SK-N-SH treated with all-trans-retinoic acid at 6 μM for 48 hours (cell line): Measurements from ENCODE around the gene ARSB.
A peak's percentile ranks its signal among the peaks of the same experiment; 100 is the strongest.

Experiments used
- ATAC-seq: fragments of 200-7000 bp; cut with Tn5 transposase; 3 replicates; pipeline ENCODE4 v1.9.1; 2020; ENCODE audit warnings: mild to moderate bottlenecking, moderate library complexity
- ARNTL ChIP-seq: fragments of 450-650 bp; formaldehyde crosslinking; IDR thresholded peaks from 2 replicates; pipeline ENCODE4 v1.5.0; 2020; ENCODE audit warnings: low read depth, mild to moderate bottlenecking, moderate library complexity, borderline replicate concordance
- BACH2 ChIP-seq: fragments of 250-450 bp; sonication (Bioruptor Pico); IDR thresholded peaks from 2 replicates; pipeline ENCODE4 v1.9.0; 2021; ENCODE audit warnings: mild to moderate bottlenecking, borderline replicate concordance
- CREB5 ChIP-seq: fragments of 250-450 bp; sonication (Bioruptor Pico); IDR thresholded peaks from 2 replicates; pipeline ENCODE4 v1.5.1; 2020; ENCODE audit warnings: low read depth, mild to moderate bottlenecking, moderate library complexity
- CSRNP3 ChIP-seq: fragments of 250-450 bp; sonication (Bioruptor Pico); IDR thresholded peaks from 2 replicates; pipeline ENCODE4 v1.5.1; 2021; ENCODE audit warnings: mild to moderate bottlenecking, moderate library complexity
- ESRRG ChIP-seq: fragments of 250-450 bp; sonication (Bioruptor Pico); IDR thresholded peaks from 2 replicates; pipeline ENCODE4 v1.6.1; 2021; ENCODE audit warnings: mild to moderate bottlenecking
- GLIS3 ChIP-seq: fragments of 250-450 bp; sonication (Bioruptor Pico); IDR thresholded peaks from 2 replicates; pipeline ENCODE4 v1.5.0; 2020; ENCODE audit warnings: mild to moderate bottlenecking, moderate library complexity
- OSR1 ChIP-seq: fragments of 250-450 bp; sonication (Bioruptor Pico); IDR thresholded peaks from 2 replicates; pipeline ENCODE4 v1.8.0; 2022; ENCODE audit warnings: moderate library complexity, mild to moderate bottlenecking, inconsistent platforms
- PPARA ChIP-seq: fragments of 250-450 bp; sonication (Bioruptor Pico); IDR thresholded peaks from 2 replicates; pipeline ENCODE4 v1.5.0; 2020; ENCODE audit warnings: mild to moderate bottlenecking, borderline replicate concordance
- RARB ChIP-seq: fragments of 250-450 bp; sonication (Bioruptor Pico); IDR thresholded peaks from 2 replicates; pipeline ENCODE4 v1.8.0; 2021; ENCODE audit warnings: mild to moderate bottlenecking, moderate library complexity
- SNAI2 ChIP-seq: fragments of 250-450 bp; sonication (Bioruptor Pico); IDR thresholded peaks from 2 replicates; pipeline ENCODE4 v1.5.0; 2020; ENCODE audit warnings: mild to moderate bottlenecking, moderate library complexity
- TOX ChIP-seq: fragments of 250-450 bp; sonication (Bioruptor Pico); IDR thresholded peaks from 2 replicates; pipeline ENCODE4 v1.8.0; 2021; ENCODE audit warnings: mild to moderate bottlenecking, moderate library complexity, borderline replicate concordance
- TSHZ2 ChIP-seq: fragments of 250-450 bp; sonication (Bioruptor Pico); IDR thresholded peaks from 2 replicates; pipeline ENCODE4 v1.5.0; 2020; ENCODE audit warnings: mild to moderate bottlenecking, moderate library complexity
- ZC3H10 ChIP-seq: fragments of 250-450 bp; sonication (Bioruptor Pico); IDR thresholded peaks from 2 replicates; pipeline ENCODE4 v1.5.1; 2021; ENCODE audit warnings: mild to moderate bottlenecking, moderate library complexity
- ZFP30 ChIP-seq: fragments of 450-650 bp; formaldehyde crosslinking; IDR thresholded peaks from 2 replicates; pipeline ENCODE4 v1.5.0; 2022; ENCODE audit warnings: mild to moderate bottlenecking, moderate library complexity
- ZNF565 ChIP-seq: fragments of 450-650 bp; formaldehyde crosslinking; conservative IDR thresholded peaks from 2 replicates; pipeline ENCODE4 v1.5.0; 2020; ENCODE audit warnings: low read depth, mild to moderate bottlenecking, moderate library complexity
- ZNF70 ChIP-seq: fragments of 450-650 bp; formaldehyde crosslinking; IDR thresholded peaks from 2 replicates; pipeline ENCODE4 v1.5.0; 2020; ENCODE audit warnings: mild to moderate bottlenecking, moderate library complexity
- ZNF8 ChIP-seq: fragments of 450-650 bp; formaldehyde crosslinking; IDR thresholded peaks from 2 replicates; pipeline ENCODE4 v1.5.0; 2020; ENCODE audit warnings: mild to moderate bottlenecking, moderate library complexity

Gene ARSB

GRCh38 chr5:79025054-79025472 lies 40.0 kb upstream of the ARSB start:
- peak; percentile 82 for ATAC-seq
- TF ChIP-seq PPARA (CRISPR knock-in tag) (no peak), ZFP30 (CRISPR knock-in tag) (no peak), SNAI2 (CRISPR knock-in tag) (no peak), BACH2 (CRISPR knock-in tag) (no peak), ZC3H10 (CRISPR knock-in tag) (no peak), ARNTL (no peak), ESRRG (CRISPR knock-in tag) (no peak), CSRNP3 (CRISPR knock-in tag) (no peak)
- TF ChIP-seq, all 23 proteins: peak for 0

- ATAC-seq = no peak
- no peak for TF ChIP-seq GLIS3 (CRISPR knock-in tag)
- TF ChIP-seq TOX (CRISPR knock-in tag) = no peak
- TF ChIP-seq ZFP30 (CRISPR knock-in tag) = no peak
- TF ChIP-seq SNAI2 (CRISPR knock-in tag) = no peak
- TF ChIP-seq ESRRG (CRISPR knock-in tag) = no peak
- no peak for TF ChIP-seq ZC3H10 (CRISPR knock-in tag)
- TF ChIP-seq CREB5 = no peak
- TF ChIP-seq ZNF565 (CRISPR knock-in tag) = no peak
- TF ChIP-seq PPARA (CRISPR knock-in tag) = no peak
- no peak for TF ChIP-seq RARB (CRISPR knock-in tag)
- TF ChIP-seq ZNF70 (CRISPR knock-in tag) = no peak
- no peak for TF ChIP-seq BACH2 (CRISPR knock-in tag)
- TF ChIP-seq CSRNP3 (CRISPR knock-in tag) = no peak
- TF ChIP-seq TSHZ2 = no peak
- no peak for TF ChIP-seq OSR1 (CRISPR knock-in tag)
Measured at GRCh38 chr5:79023947-79024346, 38.8 kb upstream of the ARSB start.

GRCh38 chr5:79023348-79023747 lies 38.2 kb upstream of the ARSB start:
- ATAC-seq = no peak
- no peak for TF ChIP-seq SNAI2 (CRISPR knock-in tag)
- TF ChIP-seq BACH2 (CRISPR knock-in tag) = no peak
- no peak for TF ChIP-seq ZNF8 (CRISPR knock-in tag)

GRCh38 chr5:79022771-79023170 lies 37.7 kb upstream of the ARSB start:
- ATAC-seq = no peak
- no peak for TF ChIP-seq ZC3H10 (CRISPR knock-in tag)
- no peak for TF ChIP-seq TSHZ2
- TF ChIP-seq, all 23 proteins: peak for 0
